Endodermal cell (in vitro differentiated cells): ENCODE measurements around the gene FYCO1. TPM values are rescaled to one million over a fixed set of nuclear protein-coding genes. Genes with fewer than 3 reads are reported as not detected.

Source experiments
- DNase-seq: peaks from one replicate; pipeline ENCODE4 v3.0.0-alpha.2; 2017
- H3K27ac ChIP-seq: 2 replicates; pipeline ENCODE4 v1.5.1; 2013; ENCODE audit warnings: mild to moderate bottlenecking, low read depth, low read length, moderate library complexity
- H3K27me3 ChIP-seq: 2 replicates; pipeline ENCODE4 v1.6.1; 2013; ENCODE audit warnings: mild to moderate bottlenecking, low read length, moderate library complexity; ENCODE audit not compliant: insufficient read depth, control insufficient read depth, poor library complexity, severe bottlenecking
- H3K36me3 ChIP-seq: 2 replicates; pipeline ENCODE4 v1.7.0; 2013; ENCODE audit warnings: mild to moderate bottlenecking, low read length, moderate library complexity; ENCODE audit not compliant: control insufficient read depth, insufficient read depth
- H3K4me1 ChIP-seq: one replicate; pipeline ENCODE4 v1.7.0; 2013; ENCODE audit warnings: low read length; ENCODE audit not compliant: control insufficient read depth, insufficient read depth
- H3K4me3 ChIP-seq: 2 replicates; pipeline ENCODE4 v1.5.1; 2013; ENCODE audit warnings: mild to moderate bottlenecking, low read length, moderate library complexity
- H3K9ac ChIP-seq: 2 replicates; pipeline ENCODE4 v1.6.1; 2013; ENCODE audit warnings: mild to moderate bottlenecking, low read length, moderate library complexity; ENCODE audit not compliant: poor library complexity, severe bottlenecking; ENCODE audit errors: extremely low read depth
- H3K9me3 ChIP-seq: 2 replicates; pipeline ENCODE4 v1.6.1; 2013; ENCODE audit warnings: mild to moderate bottlenecking, low read length, moderate library complexity; ENCODE audit not compliant: control insufficient read depth
- H3K27ac Mint-ChIP-seq: 2 replicates; pipeline ENCODE4 v1.8.0; 2020; ENCODE audit warnings: mixed read lengths
- H3K27me3 Mint-ChIP-seq: 2 replicates; pipeline ENCODE4 v1.8.0; 2021; ENCODE audit warnings: mild to moderate bottlenecking, mixed read lengths; ENCODE audit not compliant: insufficient read depth
- H3K36me3 Mint-ChIP-seq: 2 replicates; pipeline ENCODE4 v1.8.0; 2020; ENCODE audit warnings: low read depth, mixed read lengths
- H3K4me1 Mint-ChIP-seq: 2 replicates; pipeline ENCODE4 v1.8.0; 2020; ENCODE audit warnings: mixed read lengths
- H3K4me3 Mint-ChIP-seq: 2 replicates; pipeline ENCODE4 v1.8.0; 2020; ENCODE audit warnings: mild to moderate bottlenecking, moderate library complexity, mixed read lengths
- H3K9me3 Mint-ChIP-seq: 2 replicates; pipeline ENCODE4 v1.8.0; 2020; ENCODE audit warnings: mild to moderate bottlenecking, mixed read lengths
- WGBS, 2 experiments: methylation state at CpG; one replicate each; pipeline versions ENCODE4 v1.1.5 to v1.1.7; 2013; ENCODE audit warnings: missing lambda C conversion rate in 2 of 2, mixed read lengths in 1 of 2; ENCODE audit not compliant: insufficient coverage in 1 of 2, insufficient read length in 1 of 2; 5-methylcytosine and 5-hydroxymethylcytosine counted together
- total RNA-seq, 2 donors: library from RNA; stranded (reverse); fragmentation: NEBNext Ultra II Directional in 1 of 2; extraction: Animal tissue kit (Norgen Biotek cat#: 25700) in 1 of 2; gene quantifications; 2 replicates in 1 of 2; 3 replicates in 1 of 2; pipeline ENCODE4 v1.2.1, GENCODE V29; 2021
- TF ChIP-seq, protein P1 (sequence below): fragments of 200-600 bp; sonication (generic); conservative IDR thresholded peaks from 2 replicates; pipeline ENCODE4 v1.5.0; 2021; ENCODE audit warnings: antibody characterized with exemption, mild to moderate bottlenecking

Gene FYCO1
- total RNA-seq, 2 donors from 2014 or later: 11.3 to 11.8 TPM

DNA sequence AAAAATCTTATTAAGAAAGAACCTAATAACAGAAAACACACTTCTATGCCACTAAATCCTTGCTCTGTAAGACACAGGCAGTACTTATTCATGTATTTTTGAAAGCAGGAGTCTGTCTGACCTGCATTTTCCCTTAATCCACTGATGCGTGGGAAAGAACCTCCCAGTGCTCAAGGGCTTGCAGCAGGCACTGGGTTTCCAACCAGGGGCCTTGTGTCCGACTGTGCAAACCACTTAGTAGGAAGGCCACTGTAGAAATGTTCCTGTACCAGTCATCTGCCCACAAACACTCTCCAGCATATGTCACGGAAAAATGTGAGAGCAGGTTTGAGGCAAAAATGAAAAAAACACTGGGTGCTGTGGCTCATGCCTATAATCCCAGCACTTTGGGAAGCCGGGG, 39.9 kb downstream of the FYCO1 start:
- H3K4me1 Mint-ChIP-seq: no peaks in the 10 kb centered on the region
- Histone ChIP-seq H3K9me3 (no peaks in the 10 kb centered on the region), H3K27me3 (no peaks in the 10 kb centered on the region), H3K36me3 (peaks cover 87% of the 10 kb centered on the region), H3K4me3 (no peak overlapping the region), H3K9ac (no peak overlapping the region), H3K4me1 (no peaks in the 10 kb centered on the region), H3K27ac (no peak overlapping the region)
- peaks cover 64% of the 10 kb centered on the region for H3K36me3 Mint-ChIP-seq
- H3K27me3 Mint-ChIP-seq: no peaks in the 10 kb centered on the region
- no peak overlapping the region for H3K27ac Mint-ChIP-seq
- TF ChIP-seq, protein P1, sequence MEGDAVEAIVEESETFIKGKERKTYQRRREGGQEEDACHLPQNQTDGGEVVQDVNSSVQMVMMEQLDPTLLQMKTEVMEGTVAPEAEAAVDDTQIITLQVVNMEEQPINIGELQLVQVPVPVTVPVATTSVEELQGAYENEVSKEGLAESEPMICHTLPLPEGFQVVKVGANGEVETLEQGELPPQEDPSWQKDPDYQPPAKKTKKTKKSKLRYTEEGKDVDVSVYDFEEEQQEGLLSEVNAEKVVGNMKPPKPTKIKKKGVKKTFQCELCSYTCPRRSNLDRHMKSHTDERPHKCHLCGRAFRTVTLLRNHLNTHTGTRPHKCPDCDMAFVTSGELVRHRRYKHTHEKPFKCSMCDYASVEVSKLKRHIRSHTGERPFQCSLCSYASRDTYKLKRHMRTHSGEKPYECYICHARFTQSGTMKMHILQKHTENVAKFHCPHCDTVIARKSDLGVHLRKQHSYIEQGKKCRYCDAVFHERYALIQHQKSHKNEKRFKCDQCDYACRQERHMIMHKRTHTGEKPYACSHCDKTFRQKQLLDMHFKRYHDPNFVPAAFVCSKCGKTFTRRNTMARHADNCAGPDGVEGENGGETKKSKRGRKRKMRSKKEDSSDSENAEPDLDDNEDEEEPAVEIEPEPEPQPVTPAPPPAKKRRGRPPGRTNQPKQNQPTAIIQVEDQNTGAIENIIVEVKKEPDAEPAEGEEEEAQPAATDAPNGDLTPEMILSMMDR: no peak
- WGBS, 2 experiments: 94 to 97% methylated on average over 3 to 4 of the region's 4 CpGs
- no peak for DNase-seq
- no peaks in the 10 kb centered on the region for H3K9me3 Mint-ChIP-seq
- no peak overlapping the region for H3K4me3 Mint-ChIP-seq

DNA sequence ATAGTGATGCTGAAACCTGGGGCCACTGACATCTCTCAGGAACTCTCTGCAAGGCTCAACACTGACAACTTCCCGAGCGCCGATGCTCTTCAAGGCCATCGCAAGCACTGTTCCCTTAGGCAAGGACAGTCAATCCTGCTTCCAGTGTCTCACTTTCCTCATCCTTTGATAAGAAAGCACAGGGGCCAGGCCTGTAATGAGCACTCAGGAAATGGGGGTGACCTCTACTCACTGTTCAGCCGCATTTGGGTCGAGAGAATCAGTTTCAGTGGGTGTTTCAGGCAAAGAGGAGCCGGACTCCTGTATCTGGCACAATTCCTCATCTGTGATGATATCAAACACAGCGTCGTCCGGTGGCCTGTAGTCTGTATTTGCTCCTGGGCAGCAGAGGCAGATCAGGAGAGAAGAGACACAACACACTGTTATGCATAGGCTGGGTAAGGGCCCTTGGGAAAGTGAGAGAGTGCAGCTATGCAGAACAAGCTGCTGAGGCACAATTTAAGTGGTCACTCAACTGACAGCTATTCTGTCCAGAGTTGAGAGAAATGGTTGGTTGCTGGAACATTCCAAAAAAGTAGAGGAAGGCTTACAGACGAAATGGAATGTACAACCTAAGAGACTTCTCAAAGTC, 40.5 kb downstream of the FYCO1 start:
- Histone ChIP-seq H3K27me3 (no peaks in the 10 kb centered on the region), H3K27ac (no peak overlapping the region), H3K4me3 (no peak overlapping the region), H3K4me1 (no peaks in the 10 kb centered on the region), H3K36me3 (peaks cover 87% of the 10 kb centered on the region), H3K9ac (no peak overlapping the region), H3K9me3 (no peaks in the 10 kb centered on the region)
- TF ChIP-seq, protein P1: no peak
- H3K4me3 Mint-ChIP-seq: no peak overlapping the region
- no peaks in the 10 kb centered on the region for H3K4me1 Mint-ChIP-seq
- DNase-seq: no peak
- H3K27ac Mint-ChIP-seq: no peak overlapping the region
- 89 to 94% methylated on average over 9 to 11 of the region's 11 CpGs for WGBS, 2 experiments
- H3K36me3 Mint-ChIP-seq: peaks cover 60% of the 10 kb centered on the region
- no peaks in the 10 kb centered on the region for H3K27me3 Mint-ChIP-seq
- no peaks in the 10 kb centered on the region for H3K9me3 Mint-ChIP-seq

DNA sequence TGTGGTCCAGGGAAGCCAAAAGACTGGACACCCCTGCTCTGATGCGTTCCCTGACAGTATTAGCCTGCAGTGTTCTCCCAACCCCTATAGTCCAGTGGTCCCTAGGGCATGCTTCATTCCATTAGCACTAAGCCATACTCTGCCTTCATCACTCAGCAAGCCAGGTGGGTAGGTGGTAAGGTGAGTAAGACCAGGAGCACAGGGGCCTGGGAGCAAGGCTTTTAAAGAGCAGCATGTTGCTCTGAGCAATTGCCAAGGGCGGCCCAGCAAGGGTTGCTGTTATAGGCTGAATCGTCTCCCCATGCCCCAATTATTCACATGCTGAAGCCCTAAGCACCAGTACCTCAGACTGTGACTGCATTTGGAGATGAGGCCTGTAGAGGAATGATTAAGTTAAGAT, 41.3 kb downstream of the FYCO1 start:
- no peaks in the 10 kb centered on the region for H3K27me3 ChIP-seq
- TF ChIP-seq, protein P1: no peak
- no peak overlapping the region for H3K4me3 ChIP-seq
- no peak for DNase-seq
- Mint-ChIP-seq H3K4me3 (no peak overlapping the region), H3K4me1 (no peaks in the 10 kb centered on the region), H3K27ac (no peak overlapping the region), H3K9me3 (no peaks in the 10 kb centered on the region), H3K27me3 (no peaks in the 10 kb centered on the region), H3K36me3 (peaks cover 59% of the 10 kb centered on the region)
- H3K9me3 ChIP-seq: no peaks in the 10 kb centered on the region
- no peak overlapping the region for H3K9ac ChIP-seq
- WGBS, 2 experiments: 82 to 100% methylated on average over 2 to 3 of the region's 3 CpGs
- H3K27ac ChIP-seq: no peak overlapping the region
- no peaks in the 10 kb centered on the region for H3K4me1 ChIP-seq
- peaks cover 86% of the 10 kb centered on the region for H3K36me3 ChIP-seq
